DOHH2 (cell line): Measurements from ENCODE around the gene KLRC4.
"Not testable (repeated sequence)": the region's sequence is repeated elsewhere in the genome, so short reads cannot be mapped to it uniquely, and the experiment has no call there.

Experiments
- H3F3A ChIP-seq: fragments of 200-600 bp; sonication (generic), shearing (Covaris generic); 2 replicates; pipeline ENCODE4 v1.6.0; 2016; ENCODE audit warnings: antibody characterized with exemption, mild to moderate bottlenecking; ENCODE audit not compliant: control insufficient read depth, insufficient read depth
- H3K27ac ChIP-seq: fragments of 200-600 bp; sonication (generic); 2 replicates; pipeline ENCODE4 v1.5.1; 2014; ENCODE audit warnings: low read depth, mild to moderate bottlenecking, low read length, moderate library complexity
- H3K27me3 ChIP-seq: fragments of 200-600 bp; sonication (generic); 2 replicates; pipeline ENCODE4 v1.6.1; 2014; ENCODE audit warnings: mild to moderate bottlenecking, low read length, mixed read lengths; ENCODE audit not compliant: control insufficient read depth
- H3K36me3 ChIP-seq: fragments of 200-600 bp; sonication (generic); 2 replicates; pipeline ENCODE4 v1.6.1; 2014; ENCODE audit warnings: mild to moderate bottlenecking, low read length, moderate library complexity, mixed read lengths; ENCODE audit not compliant: control insufficient read depth
- H3K4me1 ChIP-seq: fragments of 200-600 bp; sonication (generic); 2 replicates; pipeline ENCODE4 v1.6.1; 2014; ENCODE audit warnings: mild to moderate bottlenecking, low read length, mixed read lengths; ENCODE audit not compliant: control insufficient read depth
- H3K4me2 ChIP-seq: fragments of 200-600 bp; sonication (generic); 2 replicates; pipeline ENCODE4 v1.6.0; 2014; ENCODE audit warnings: mild to moderate bottlenecking, low read length, moderate library complexity
- H3K4me3 ChIP-seq: fragments of 200-600 bp; sonication (generic); 2 replicates; pipeline ENCODE4 v1.5.1; 2014; ENCODE audit warnings: mild to moderate bottlenecking, low read length, mixed read lengths
- H3K79me2 ChIP-seq: fragments of 200-600 bp; sonication (generic); 2 replicates; pipeline ENCODE4 v1.6.1; 2014; ENCODE audit warnings: mild to moderate bottlenecking, low read length, mixed read lengths; ENCODE audit not compliant: control insufficient read depth
- H3K9me2 ChIP-seq: fragments of 200-600 bp; sonication (generic); replicated peaks from 2 replicates; pipeline ENCODE4 v1.6.1; 2014; ENCODE audit warnings: mild to moderate bottlenecking, low read length, mixed read lengths; ENCODE audit not compliant: control insufficient read depth
- H3K9me3 ChIP-seq: fragments of 200-600 bp; sonication (generic); 2 replicates; pipeline ENCODE4 v1.6.1; 2014; ENCODE audit warnings: antibody characterized with exemption, low read length, mixed read lengths; ENCODE audit not compliant: control insufficient read depth, insufficient read depth
- H4K20me1 ChIP-seq: fragments of 200-600 bp; sonication (generic); 2 replicates; pipeline ENCODE4 v1.6.0; 2014; ENCODE audit warnings: low read depth, mild to moderate bottlenecking, antibody characterized with exemption, low read length, moderate library complexity; ENCODE audit not compliant: control insufficient read depth, insufficient read depth
- EZH2phosphoT487 ChIP-seq: fragments of 200-600 bp; sonication (generic); IDR thresholded peaks from 2 replicates; pipeline ENCODE4 v1.6.1; 2017; ENCODE audit warnings: borderline replicate concordance, mild to moderate bottlenecking, antibody characterized with exemption, low read length, moderate library complexity, mixed read lengths
- TF ChIP-seq, protein P1 (sequence below): fragments of 200-600 bp; sonication (generic); IDR thresholded peaks from one replicate; pipeline ENCODE4 v1.5.1; 2014; ENCODE audit warnings: antibody characterized with exemption, mild to moderate bottlenecking, low read depth, low read length; ENCODE audit not compliant: poor library complexity, severe bottlenecking

Gene KLRC4

DNA sequence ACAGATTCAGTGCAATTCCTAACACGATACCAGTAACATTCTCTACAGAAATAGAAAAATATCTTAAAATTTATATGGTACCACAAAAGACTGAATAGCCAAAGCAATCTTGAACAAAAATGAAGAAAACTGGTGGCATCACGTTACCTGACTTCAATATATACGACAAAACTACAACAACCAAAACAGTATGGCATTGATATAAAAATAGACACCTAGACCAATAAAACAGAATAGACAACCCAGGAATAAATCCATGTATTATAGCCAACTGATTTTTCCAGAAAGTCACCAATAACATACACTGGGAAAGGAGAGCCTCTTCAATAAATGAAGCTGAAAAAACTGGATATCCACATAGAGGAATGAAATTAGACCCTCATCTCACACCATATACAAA, 25.4 kb downstream of the KLRC4 start:
- H3K4me3 ChIP-seq, result no peak overlapping the region
- H3K9me2 ChIP-seq, result no peaks in the 10 kb centered on the region; the same call in 1 of the 2 replicates
- no peak overlapping the region for H3K27ac ChIP-seq
- H3F3A ChIP-seq, result no peaks in the 10 kb centered on the region
- TF ChIP-seq EZH2phosphoT487, result no peak
- TF ChIP-seq, protein P1, sequence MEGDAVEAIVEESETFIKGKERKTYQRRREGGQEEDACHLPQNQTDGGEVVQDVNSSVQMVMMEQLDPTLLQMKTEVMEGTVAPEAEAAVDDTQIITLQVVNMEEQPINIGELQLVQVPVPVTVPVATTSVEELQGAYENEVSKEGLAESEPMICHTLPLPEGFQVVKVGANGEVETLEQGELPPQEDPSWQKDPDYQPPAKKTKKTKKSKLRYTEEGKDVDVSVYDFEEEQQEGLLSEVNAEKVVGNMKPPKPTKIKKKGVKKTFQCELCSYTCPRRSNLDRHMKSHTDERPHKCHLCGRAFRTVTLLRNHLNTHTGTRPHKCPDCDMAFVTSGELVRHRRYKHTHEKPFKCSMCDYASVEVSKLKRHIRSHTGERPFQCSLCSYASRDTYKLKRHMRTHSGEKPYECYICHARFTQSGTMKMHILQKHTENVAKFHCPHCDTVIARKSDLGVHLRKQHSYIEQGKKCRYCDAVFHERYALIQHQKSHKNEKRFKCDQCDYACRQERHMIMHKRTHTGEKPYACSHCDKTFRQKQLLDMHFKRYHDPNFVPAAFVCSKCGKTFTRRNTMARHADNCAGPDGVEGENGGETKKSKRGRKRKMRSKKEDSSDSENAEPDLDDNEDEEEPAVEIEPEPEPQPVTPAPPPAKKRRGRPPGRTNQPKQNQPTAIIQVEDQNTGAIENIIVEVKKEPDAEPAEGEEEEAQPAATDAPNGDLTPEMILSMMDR, result no peak
- no peak overlapping the region for H3K4me2 ChIP-seq
- H4K20me1 ChIP-seq, result no peaks in the 10 kb centered on the region
- H3K36me3 ChIP-seq, result no peaks in the 10 kb centered on the region
- H3K27me3 ChIP-seq, result no peaks in the 10 kb centered on the region
- H3K4me1 ChIP-seq, result no peaks in the 10 kb centered on the region
- no peaks in the 10 kb centered on the region for H3K9me3 ChIP-seq
- no peaks in the 10 kb centered on the region for H3K79me2 ChIP-seq

GRCh38 chr12:10381928-10382628, 27.5 kb downstream of the KLRC4 start:
- Histone ChIP-seq H3K27ac (no peak overlapping the region), H3K9me3 (no peaks in the 10 kb centered on the region), H3K4me1 (no peaks in the 10 kb centered on the region), H3K79me2 (no peaks in the 10 kb centered on the region), H3K4me3 (no peak overlapping the region), H3K27me3 (no peaks in the 10 kb centered on the region), H3K36me3 (no peaks in the 10 kb centered on the region), H3K4me2 (no peak overlapping the region), H3K9me2 (no peaks in the 10 kb centered on the region; the same call in 1 of the 2 replicates), H4K20me1 (no peaks in the 10 kb centered on the region), H3F3A (no peaks in the 10 kb centered on the region)
- TF ChIP-seq, protein P1, result no peak
- no peak for TF ChIP-seq EZH2phosphoT487

DNA sequence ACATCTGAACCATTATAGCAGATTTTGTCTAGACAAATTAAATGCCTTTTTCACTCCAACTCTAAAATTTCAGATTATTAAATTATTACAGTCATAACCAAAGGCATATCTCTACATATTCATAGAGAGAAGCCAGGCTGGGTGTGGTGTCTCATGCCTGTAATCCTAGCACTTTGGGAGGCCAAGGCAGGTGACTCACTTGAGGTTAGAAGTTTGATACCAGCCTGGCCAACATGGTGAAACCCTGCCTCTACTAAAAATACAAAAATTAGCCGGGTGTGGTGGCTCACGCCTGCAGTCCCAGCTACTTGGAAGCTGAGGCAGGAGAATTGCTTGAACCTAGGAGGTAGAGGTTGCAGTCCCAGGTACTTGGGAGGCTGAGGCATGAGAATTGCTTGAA, 30.8 kb downstream of the KLRC4 start:
- not testable (repeated sequence) for H3F3A ChIP-seq, H3K4me3 ChIP-seq, H3K4me2 ChIP-seq, H3K9me3 ChIP-seq, H3K27ac ChIP-seq, H3K36me3 ChIP-seq, H3K4me1 ChIP-seq, H3K79me2 ChIP-seq, H4K20me1 ChIP-seq, H3K27me3 ChIP-seq, H3K9me2 ChIP-seq

- H3K9me2 ChIP-seq, result no peaks in the 10 kb centered on the region
- no peak for TF ChIP-seq EZH2phosphoT487
- TF ChIP-seq, protein P1, result no peak
- 0 out of 2 replicates have a peak, but pooled peaks cover 4% of the 10 kb centered on the region for H3K4me1 ChIP-seq
- H4K20me1 ChIP-seq, result no peaks in the 10 kb centered on the region
- H3K36me3 ChIP-seq, result no peaks in the 10 kb centered on the region
- H3K79me2 ChIP-seq, result no peaks in the 10 kb centered on the region
- no peak overlapping the region for H3K27ac ChIP-seq
- no peaks in the 10 kb centered on the region for H3F3A ChIP-seq
- no peak overlapping the region for H3K4me3 ChIP-seq
- H3K27me3 ChIP-seq, result no peaks in the 10 kb centered on the region
- peaks cover 4% of the 10 kb centered on the region; the same call in 1 of the 2 replicates for H3K9me3 ChIP-seq
- no peak overlapping the region for H3K4me2 ChIP-seq
Measured at GRCh38 chr12:10374624-10375018, 34.9 kb downstream of the KLRC4 start.
